HFF-Myc (cell line): Measurements from ENCODE around the gene CTPS2.

ENCODE experiments used
- DNase-seq: peaks from one replicate; pipeline ENCODE4 v3.0.0-alpha.2; 2011; ENCODE audit warnings: low read depth; ENCODE audit errors: extremely low read depth
- H3K4me3 ChIP-seq: replicated peaks from 2 replicates; pipeline ENCODE4 v1.5.1; 2011; ENCODE audit warnings: low read depth, mild to moderate bottlenecking, control low read depth, low read length
- TF ChIP-seq, protein P1 (sequence below): IDR thresholded peaks from 2 replicates; pipeline ENCODE4 v1.5.1; 2012; ENCODE audit warnings: mild to moderate bottlenecking, low read depth, low read length, control low read depth; ENCODE audit errors: missing control alignments

The CTPS2 gene

GRCh38 chrX:16659321-16659720 is 53.1 kb downstream of the CTPS2 start:
- no peak for DNase-seq
- H3K4me3 ChIP-seq: no peak overlapping the region

DNA sequence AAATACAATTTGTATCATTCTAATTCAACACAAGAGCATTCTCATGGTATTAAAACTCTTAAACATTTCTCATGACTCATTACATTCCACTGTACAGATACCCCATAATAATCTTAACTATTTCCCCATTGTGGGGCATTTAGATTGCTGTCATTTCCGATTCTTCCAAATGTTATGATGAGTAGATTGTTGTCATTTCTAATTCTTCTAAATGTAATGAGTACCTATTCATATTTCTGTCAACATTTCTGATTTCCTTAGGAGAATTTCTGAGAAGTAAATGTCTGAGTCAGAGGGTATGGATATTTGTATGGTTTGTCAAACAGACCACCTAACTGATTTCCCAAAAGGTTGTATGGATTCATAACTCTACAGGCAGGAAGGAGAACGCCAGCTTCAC is 54.2 kb downstream of the CTPS2 start:
- DNase-seq: no peak
- TF ChIP-seq, protein P1, sequence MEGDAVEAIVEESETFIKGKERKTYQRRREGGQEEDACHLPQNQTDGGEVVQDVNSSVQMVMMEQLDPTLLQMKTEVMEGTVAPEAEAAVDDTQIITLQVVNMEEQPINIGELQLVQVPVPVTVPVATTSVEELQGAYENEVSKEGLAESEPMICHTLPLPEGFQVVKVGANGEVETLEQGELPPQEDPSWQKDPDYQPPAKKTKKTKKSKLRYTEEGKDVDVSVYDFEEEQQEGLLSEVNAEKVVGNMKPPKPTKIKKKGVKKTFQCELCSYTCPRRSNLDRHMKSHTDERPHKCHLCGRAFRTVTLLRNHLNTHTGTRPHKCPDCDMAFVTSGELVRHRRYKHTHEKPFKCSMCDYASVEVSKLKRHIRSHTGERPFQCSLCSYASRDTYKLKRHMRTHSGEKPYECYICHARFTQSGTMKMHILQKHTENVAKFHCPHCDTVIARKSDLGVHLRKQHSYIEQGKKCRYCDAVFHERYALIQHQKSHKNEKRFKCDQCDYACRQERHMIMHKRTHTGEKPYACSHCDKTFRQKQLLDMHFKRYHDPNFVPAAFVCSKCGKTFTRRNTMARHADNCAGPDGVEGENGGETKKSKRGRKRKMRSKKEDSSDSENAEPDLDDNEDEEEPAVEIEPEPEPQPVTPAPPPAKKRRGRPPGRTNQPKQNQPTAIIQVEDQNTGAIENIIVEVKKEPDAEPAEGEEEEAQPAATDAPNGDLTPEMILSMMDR: no peak

More at GRCh38 chrX:16659321-16659720, 53.1 kb downstream of the CTPS2 start:
- TF ChIP-seq, protein P1: no peak

GRCh38 chrX:16654093-16654492 is 58.4 kb downstream of the CTPS2 start:
- no peak overlapping the region for H3K4me3 ChIP-seq
- TF ChIP-seq, protein P1: no peak
- DNase-seq: no peak

More for the DNA sequence above, 54.2 kb downstream of the CTPS2 start:
- H3K4me3 ChIP-seq: no peak overlapping the region

- no peak for DNase-seq
- no peak overlapping the region for H3K4me3 ChIP-seq
- TF ChIP-seq, protein P1: no peak
These were observed 59.0 kb downstream of the CTPS2 start for GRCh38 chrX:16653424-16653823.

DNA sequence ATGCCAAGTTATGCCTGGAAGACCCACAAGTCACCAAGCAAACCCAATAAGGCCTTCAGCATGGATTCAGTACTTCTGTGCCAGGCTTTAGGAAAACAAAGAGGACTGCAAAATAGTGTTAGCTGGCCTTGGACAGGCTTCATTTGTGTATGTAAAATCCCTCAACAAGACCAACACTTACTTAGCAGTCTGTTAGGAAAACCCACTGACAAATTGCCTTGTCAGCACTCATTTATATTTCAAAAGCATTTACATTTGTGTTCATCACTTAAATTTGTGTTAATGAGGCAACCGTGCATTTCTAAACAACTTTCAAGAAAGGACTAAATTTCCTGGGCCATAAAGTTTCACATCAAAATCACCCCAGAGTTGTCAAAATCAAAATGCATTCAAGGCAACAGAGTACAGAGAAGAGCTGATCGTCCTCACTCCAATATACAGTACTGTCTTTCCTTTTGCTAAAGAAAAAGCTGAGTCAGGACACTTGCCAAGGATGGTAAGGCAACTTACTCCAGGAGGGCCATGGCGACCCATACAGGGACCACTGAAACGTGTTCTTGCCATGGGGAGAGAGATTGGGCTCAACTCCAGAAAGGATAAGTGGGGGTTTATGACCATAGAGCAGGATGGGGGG is 61.0 kb downstream of the CTPS2 start:
- TF ChIP-seq, protein P1: no peak
- DNase-seq: no peak
- H3K4me3 ChIP-seq: no peak overlapping the region

DNA sequence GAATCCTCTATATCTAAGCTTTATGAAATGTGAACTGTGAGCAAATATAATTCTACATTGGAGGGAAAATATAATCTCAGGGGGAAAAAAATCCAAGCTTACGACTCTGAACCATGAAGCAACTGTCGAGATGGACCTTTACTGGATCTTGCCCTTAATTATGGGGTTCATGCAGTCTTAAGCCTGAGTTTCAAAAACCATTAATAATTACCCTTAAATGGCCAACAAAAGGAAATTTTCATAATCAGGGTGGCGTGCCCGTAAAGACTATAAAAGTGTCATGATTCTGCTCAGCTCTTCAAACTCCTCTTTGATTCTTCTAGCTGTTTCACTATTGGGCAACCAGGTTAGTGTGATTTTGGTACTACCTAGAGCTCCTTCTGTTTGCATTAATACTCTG is 62.6 kb downstream of the CTPS2 start, which contains the start of gene S100G:
S100G (plus strand) TSS at position 301 of the 400 bp plus-strand sequence. CDS start 849 bp downstream, outside the sequence.
- no peak for DNase-seq
- H3K4me3 ChIP-seq: no peak within 1 kb of the TSS
- TF ChIP-seq, protein P1: no peak
